Measurements from ENCODE around the gene ZNF674.
"Not testable (repeated sequence)": the region's sequence is repeated elsewhere in the genome, so short reads cannot be mapped to it uniquely, and the experiment has no call there.

Gene ZNF674

GRCh38 chrX:46567388-46567787 lies 22.2 kb upstream of the ZNF674 start:
- DNase-seq = no peak

- no peak for DNase-seq
These were observed 16.8 kb upstream of the ZNF674 start for GRCh38 chrX:46561824-46562657.

DNA sequence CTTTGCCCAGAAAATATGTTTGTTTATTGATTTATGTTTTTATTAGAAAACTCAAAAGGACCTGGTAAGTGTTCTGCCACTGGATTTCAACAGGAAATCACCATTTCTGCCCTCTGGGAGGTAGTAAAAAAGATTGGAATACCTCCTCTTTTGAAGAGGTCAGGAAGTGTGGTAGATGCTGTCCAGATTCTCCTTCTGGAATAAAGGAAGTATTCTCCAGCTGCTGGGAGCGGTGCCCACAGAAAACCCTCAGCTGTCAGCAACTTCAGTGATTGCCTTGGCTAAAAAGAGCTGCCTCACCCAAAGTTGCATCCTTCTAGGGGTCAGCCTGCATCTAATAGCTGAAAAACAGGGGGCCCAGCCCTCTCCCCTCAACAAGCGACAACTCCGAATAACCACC lies 13.8 kb upstream of the ZNF674 start:
- DNase-seq = no peak

DNA sequence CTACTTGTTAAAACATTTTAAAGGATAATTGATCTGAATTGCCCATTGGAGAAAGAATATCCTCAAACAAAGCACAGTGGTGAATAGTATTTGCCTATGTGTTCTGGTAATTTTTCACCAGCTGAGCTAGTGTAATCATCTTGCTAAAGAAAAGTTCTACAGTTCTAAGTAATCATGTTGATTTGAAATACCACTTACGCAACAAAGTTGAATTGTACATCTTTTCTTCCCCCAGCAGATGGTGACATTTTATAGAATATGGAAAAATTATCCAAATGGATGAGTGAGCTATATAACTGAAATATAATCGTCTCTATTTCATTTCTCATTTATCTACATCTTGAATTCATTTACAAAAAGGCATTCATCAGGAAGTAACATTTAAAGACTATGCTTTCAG lies 9.7 kb upstream of the ZNF674 start:
- DNase-seq = peak; percentile 6

DNA sequence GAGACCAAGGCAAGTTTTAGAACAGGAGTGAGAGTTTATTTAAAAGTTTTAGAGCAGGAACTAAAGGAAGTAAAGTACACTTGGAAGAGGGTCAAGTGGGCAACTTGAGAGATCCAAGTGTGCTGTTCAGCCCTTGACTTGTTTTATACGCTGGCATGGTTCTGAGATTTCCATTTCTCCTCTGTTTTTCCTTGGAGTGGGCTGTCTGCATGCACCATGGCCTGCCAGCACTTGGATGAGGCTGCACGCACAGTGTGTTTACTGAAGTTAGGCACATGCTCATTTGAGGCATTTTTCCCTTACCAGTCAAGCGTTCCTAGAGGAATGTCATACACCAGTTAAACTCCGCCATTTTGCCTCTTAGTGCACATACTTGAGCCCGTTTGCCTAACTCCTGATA lies 8.7 kb upstream of the ZNF674 start:
- no peak for DNase-seq

DNA sequence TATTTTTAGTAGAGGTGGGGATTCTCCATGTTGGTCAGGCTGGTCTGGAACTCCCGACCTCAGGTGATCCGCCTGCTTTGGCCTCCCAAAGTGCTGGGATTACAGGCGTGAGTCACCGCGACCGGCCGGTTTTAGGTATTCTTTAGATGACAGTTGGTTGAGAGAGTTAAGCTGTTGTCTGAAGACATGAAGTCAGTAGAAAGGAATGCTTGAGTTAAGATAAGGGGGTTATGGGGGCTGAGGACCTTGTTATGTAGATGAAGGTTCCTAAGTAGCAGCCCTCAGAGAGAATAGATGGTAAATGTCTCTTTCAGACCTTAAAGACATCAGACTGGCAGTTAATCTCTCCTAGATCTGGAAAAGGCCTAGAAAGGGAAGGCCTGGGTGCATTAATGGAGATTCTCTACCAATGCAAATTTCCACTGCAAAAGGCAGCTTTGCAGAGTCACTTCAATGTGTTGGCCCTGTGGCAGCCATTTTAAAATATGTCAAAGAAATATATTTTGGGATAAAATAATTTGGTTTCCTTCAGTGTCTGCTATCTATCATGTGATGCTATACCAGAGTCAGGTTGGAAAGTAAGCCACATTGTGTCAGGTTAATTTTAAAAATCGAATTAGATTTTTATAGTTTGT lies 6.4 kb upstream of the ZNF674 start:
- no peak for DNase-seq

GRCh38 chrX:46549914-46550313 lies 4.7 kb upstream of the ZNF674 start:
- peak; percentile 1 for DNase-seq

GRCh38 chrX:46547857-46548256 lies 2.6 kb upstream of the ZNF674 start:
- DNase-seq = no peak

DNA sequence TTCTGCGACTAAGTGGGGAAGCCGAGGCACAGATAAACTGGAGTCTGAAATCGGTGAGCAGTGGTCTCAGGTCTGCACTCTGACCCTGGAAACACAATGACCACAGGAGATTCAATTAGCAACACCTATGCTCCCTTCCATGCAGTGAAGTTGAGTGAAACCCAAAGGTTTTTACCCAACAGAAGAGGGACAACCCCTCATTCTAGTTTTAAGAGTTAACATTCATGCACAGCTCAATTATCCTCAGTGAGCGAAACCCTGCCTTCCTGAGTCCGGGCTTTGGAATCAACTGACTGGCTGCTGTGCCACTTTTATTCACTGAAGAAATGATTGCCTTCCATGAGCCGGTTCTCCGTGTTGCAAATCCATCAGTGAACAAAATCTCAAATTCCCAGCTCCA lies 694 bp downstream of the ZNF674 start:
- peak; percentile 9 for DNase-seq

GRCh38 chrX:46543441-46543840 lies 1.8 kb downstream of the ZNF674 start:
- no peak for DNase-seq

GRCh38 chrX:46531442-46531841 lies 13.8 kb downstream of the ZNF674 start:
- DNase-seq = no peak

DNA sequence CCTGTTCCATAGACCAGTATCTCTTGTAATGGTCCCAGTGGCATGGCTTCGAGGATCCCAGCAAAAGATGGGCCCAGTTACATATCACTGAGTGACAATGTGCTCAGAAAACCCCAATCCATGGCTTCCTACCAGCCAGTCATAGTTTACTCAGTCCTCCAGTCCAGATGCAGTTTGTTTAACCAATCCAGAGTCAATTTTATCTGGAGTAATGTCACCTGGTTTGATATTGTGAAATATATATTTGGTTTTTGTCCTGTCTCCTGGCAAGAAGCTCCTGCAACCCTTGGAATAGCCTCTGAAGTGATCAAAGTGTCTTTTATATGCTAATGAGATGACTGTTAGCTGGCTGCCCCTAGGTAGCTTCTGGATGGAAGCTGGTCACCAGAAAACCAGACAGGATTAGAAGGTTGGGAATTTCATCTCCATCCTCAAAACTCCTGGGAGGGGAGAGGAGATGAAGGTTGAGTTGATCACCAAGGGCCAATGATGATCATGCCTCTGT lies 14.8 kb downstream of the ZNF674 start:
- DNase-seq = not testable (repeated sequence)

DNA sequence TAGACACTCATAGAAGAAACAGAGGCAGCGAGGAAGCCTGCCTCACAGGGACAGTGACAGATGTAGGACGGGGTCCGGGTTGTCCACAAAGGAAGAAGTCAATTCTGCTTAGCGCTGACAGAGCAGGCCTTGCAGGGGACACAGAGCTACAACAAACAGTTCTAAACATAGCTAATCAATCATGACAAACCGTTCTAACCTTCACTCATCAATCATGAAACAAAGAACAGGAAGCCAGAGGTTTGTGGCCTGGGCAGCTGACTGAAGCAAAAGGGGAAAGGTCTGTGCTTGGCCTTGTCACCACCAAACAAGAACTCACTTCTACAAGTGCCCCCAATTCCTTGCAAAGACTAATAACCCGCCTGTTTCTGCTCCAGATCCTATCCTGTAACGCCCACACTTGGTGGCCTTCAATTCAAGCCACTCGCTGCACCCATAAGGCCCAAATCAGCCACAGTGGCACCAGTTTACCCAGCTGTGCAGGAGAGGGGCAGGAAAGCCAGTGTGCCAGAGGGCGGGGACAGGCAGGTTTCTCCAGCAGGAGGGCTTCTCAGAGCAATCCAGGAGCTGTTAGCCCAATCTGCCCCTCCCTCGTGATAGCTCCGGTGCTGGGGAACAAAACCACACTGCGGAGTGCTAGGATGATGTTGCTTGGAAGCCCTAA lies 15.3 kb downstream of the ZNF674 start:
- peak; percentile 1 for DNase-seq

GRCh38 chrX:46528640-46529039 lies 16.6 kb downstream of the ZNF674 start:
- DNase-seq = not testable (repeated sequence)

GRCh38 chrX:46506076-46506475 lies 39.1 kb downstream of the ZNF674 start:
- DNase-seq = no peak

GRCh38 chrX:46502848-46503247 lies 42.4 kb downstream of the ZNF674 start:
- DNase-seq = no peak

DNA sequence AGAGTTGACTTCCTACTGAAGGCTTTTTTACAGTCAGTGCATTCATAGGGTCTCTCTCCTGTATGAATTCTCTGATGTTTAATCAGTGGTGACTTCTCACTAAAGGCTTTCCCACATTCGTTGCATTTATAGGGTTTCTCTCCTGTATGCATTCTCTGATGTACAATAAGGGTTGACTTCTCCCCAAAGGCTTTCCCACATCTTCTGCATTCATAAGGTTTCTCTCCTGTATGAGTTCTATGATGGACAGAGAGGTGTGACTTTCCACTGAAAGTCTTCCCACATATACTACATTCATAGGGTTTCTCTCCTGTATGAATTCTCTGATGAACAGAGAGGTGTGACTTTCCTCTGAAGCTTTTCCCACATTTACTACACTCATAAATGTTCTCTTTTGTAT lies 45.2 kb downstream of the ZNF674 start:
- no peak for DNase-seq

- no peak for DNase-seq
These were observed 56.5 kb downstream of the ZNF674 start for GRCh38 chrX:46488712-46489111.

- peak; percentile 3 for DNase-seq
These were observed 59.3 kb downstream of the ZNF674 start for GRCh38 chrX:46485897-46486296.

DNA sequence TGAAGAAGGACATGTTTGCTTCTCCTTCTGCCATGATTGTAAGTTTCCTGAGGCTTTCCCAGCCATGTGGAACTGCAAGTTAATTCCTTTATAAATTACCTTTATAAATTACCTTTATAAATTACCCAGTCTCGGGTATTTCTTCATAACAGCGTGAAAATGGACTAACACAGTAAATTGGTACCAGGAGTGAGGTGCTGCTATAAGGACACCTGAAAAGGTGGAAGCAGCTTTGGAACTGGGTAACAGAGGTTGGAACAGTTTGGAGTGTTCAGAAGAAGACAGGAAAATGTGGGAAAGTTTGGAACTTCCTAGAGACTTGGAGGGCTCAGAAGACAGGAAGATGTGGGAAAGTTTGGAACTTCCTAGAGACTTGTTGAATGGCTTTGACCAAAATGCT lies 66.6 kb downstream of the ZNF674 start:
- not testable (repeated sequence) for DNase-seq

DNA sequence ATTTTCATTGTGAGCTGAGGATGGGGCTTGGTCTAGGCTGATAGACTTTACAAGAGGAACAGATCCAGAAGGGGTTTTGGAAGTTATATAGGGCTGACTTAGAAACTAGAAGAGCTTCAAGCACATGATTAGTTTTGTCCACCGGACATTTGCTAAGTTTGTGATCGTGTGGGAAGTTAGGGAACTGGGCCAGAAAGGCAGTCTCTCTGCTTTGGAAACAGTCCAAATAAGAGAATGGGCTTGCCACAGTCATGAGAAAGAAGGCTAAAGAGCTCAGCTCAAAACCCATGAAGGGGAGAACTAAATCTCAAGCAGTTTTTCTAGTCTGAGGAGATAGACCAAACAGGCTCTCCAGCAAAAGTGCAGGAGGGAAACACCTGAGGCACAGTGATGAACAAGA lies 67.8 kb downstream of the ZNF674 start:
- DNase-seq = no peak

- DNase-seq = no peak
These were observed 80.0 kb downstream of the ZNF674 start for GRCh38 chrX:46465203-46465602.

GRCh38 chrX:46463682-46464081 lies 81.5 kb downstream of the ZNF674 start:
- no peak for DNase-seq

DNA sequence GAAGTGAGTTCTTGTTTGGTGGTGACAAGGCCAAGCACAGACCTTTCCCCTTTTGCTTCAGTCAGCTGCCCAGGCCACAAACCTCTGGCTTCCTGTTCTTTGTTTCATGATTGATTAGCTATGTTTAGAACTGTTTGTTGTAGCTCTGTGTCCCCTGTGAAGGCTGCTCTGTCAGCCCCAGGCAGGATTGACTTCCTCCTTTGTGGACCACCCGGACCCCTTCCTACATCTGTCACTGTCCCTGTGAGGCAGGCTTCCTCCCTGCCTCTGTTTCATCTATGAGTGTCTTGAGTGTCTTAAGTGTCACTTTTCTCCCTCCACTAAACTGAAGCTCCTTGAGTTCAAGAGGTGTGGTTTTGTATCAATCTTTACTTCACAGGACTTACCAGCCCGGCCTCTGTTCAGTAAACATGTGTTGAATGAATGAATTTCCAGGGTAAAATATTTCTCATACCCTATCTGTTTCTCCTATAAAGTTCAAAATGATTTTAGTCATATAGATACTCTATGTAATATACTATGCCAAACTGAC lies 83.5 kb downstream of the ZNF674 start:
- DNase-seq = no peak

All from NCI-H69 (cell line).